ENCODE results near the gene NELFB. TPM values are rescaled to one million over a fixed set of nuclear protein-coding genes. Genes with fewer than 3 reads are reported as not detected.

The NELFB gene
- total RNA-seq, 1 experiment from 2014 or later, result 41.9 TPM

GRCh38 chr9:137304383-137305059 is 49.4 kb downstream of the NELFB start:
- H3K4me1 ChIP-seq (replicated peaks), result peaks cover 17% of the 10 kb centered on the region

GRCh38 chr9:137305060-137305797 is 50.1 kb downstream of the NELFB start:
- peak in 1 of 2 experiments; percentile 44 for DNase-seq (ENCODE audit: low read depth in 1 of 2, low spot score in 2 of 2)
- no peaks in the 10 kb centered on the region for H3K36me3 ChIP-seq

More at GRCh38 chr9:137304383-137305059, 49.4 kb downstream of the NELFB start:
- Histone ChIP-seq H3K27me3 (replicated peaks) (peaks cover 23% of the 10 kb centered on the region), H3K36me3 (no peaks in the 10 kb centered on the region), H3K9me3 (replicated peaks) (no peaks in the 10 kb centered on the region), H3K27ac (no peak overlapping the region), H3K4me3 (no peak overlapping the region)
- DNase-seq (ENCODE audit: low read depth in 1 of 2, low spot score in 2 of 2), result no peak

GRCh38 chr9:137305798-137306065 is 50.6 kb downstream of the NELFB start:
- no peak overlapping the region for H3K27ac ChIP-seq
- DNase-seq (ENCODE audit: low read depth in 1 of 2, low spot score in 2 of 2), result no peak
- H3K27me3 ChIP-seq (replicated peaks), result peaks cover 14% of the 10 kb centered on the region
- H3K9me3 ChIP-seq (replicated peaks), result no peaks in the 10 kb centered on the region
- no peaks in the 10 kb centered on the region for H3K36me3 ChIP-seq
- H3K4me1 ChIP-seq (replicated peaks), result peaks cover 16% of the 10 kb centered on the region
- no peak overlapping the region for H3K4me3 ChIP-seq

More at GRCh38 chr9:137305060-137305797, 50.1 kb downstream of the NELFB start:
- H3K4me3 ChIP-seq, result no peak overlapping the region
- no peak overlapping the region for H3K27ac ChIP-seq
- peaks cover 16% of the 10 kb centered on the region for H3K27me3 ChIP-seq (replicated peaks)
- H3K9me3 ChIP-seq (replicated peaks), result no peaks in the 10 kb centered on the region
- H3K4me1 ChIP-seq (replicated peaks), result peaks cover 17% of the 10 kb centered on the region

- peaks cover 11% of the 10 kb centered on the region for H3K4me1 ChIP-seq (replicated peaks)
- H3K27me3 ChIP-seq (replicated peaks), result peaks cover 9% of the 10 kb centered on the region
- no peak for DNase-seq (ENCODE audit: low read depth in 1 of 2, low spot score in 2 of 2)
- H3K36me3 ChIP-seq, result no peaks in the 10 kb centered on the region
- no peaks in the 10 kb centered on the region for H3K9me3 ChIP-seq (replicated peaks)
- no peak overlapping the region for H3K4me3 ChIP-seq
- no peak overlapping the region for H3K27ac ChIP-seq
Observed at GRCh38 chr9:137306066-137306849, 51.1 kb downstream of the NELFB start.

GRCh38 chr9:137306850-137307254 is 51.7 kb downstream of the NELFB start:
- Histone ChIP-seq H3K4me3 (no peak overlapping the region), H3K9me3 (replicated peaks) (no peaks in the 10 kb centered on the region), H3K27me3 (replicated peaks) (peaks cover 5% of the 10 kb centered on the region; the same call in 1 of the 2 replicates), H3K36me3 (no peaks in the 10 kb centered on the region), H3K27ac (no peak overlapping the region), H3K4me1 (replicated peaks) (peaks cover 6% of the 10 kb centered on the region; the same call in 1 of the 2 replicates)
- no peak for DNase-seq (ENCODE audit: low read depth in 1 of 2, low spot score in 2 of 2)

GRCh38 chr9:137307255-137308056 is 52.3 kb downstream of the NELFB start:
- peaks cover 5% of the 10 kb centered on the region; the same call in 1 of the 2 replicates for H3K27me3 ChIP-seq (replicated peaks)
- H3K36me3 ChIP-seq, result no peaks in the 10 kb centered on the region
- no peak overlapping the region for H3K4me3 ChIP-seq
- peaks cover 5% of the 10 kb centered on the region; the same call in 1 of the 2 replicates for H3K4me1 ChIP-seq (replicated peaks)
- no peak overlapping the region for H3K27ac ChIP-seq
- H3K9me3 ChIP-seq (replicated peaks), result no peaks in the 10 kb centered on the region
- peak in 1 of 2 experiments; percentile 39 for DNase-seq (ENCODE audit: low read depth in 1 of 2, low spot score in 2 of 2)

GRCh38 chr9:137308057-137308619 is 53.0 kb downstream of the NELFB start:
- no peak for DNase-seq (ENCODE audit: low read depth in 1 of 2, low spot score in 2 of 2)
- H3K27me3 ChIP-seq (replicated peaks), result peaks cover 5% of the 10 kb centered on the region; the same call in 1 of the 2 replicates
- no peaks in the 10 kb centered on the region for H3K36me3 ChIP-seq
- H3K4me1 ChIP-seq (replicated peaks), result no peaks in the 10 kb centered on the region
- no peak overlapping the region for H3K27ac ChIP-seq
- no peaks in the 10 kb centered on the region for H3K9me3 ChIP-seq (replicated peaks)
- no peak overlapping the region for H3K4me3 ChIP-seq

GRCh38 chr9:137309368-137310188 is 54.5 kb downstream of the NELFB start:
- DNase-seq (ENCODE audit: low read depth in 1 of 2, low spot score in 2 of 2), result no peak
- Histone ChIP-seq H3K9me3 (replicated peaks) (no peaks in the 10 kb centered on the region), H3K36me3 (no peaks in the 10 kb centered on the region), H3K4me1 (replicated peaks) (no peaks in the 10 kb centered on the region), H3K4me3 (no peak overlapping the region), H3K27me3 (replicated peaks) (peaks cover 5% of the 10 kb centered on the region; the same call in 1 of the 2 replicates), H3K27ac (no peak overlapping the region)

GRCh38 chr9:137310189-137311052 is 55.3 kb downstream of the NELFB start:
- Histone ChIP-seq H3K9me3 (replicated peaks) (no peaks in the 10 kb centered on the region), H3K27me3 (replicated peaks) (peaks cover 5% of the 10 kb centered on the region; the same call in 1 of the 2 replicates), H3K27ac (no peak overlapping the region), H3K4me3 (no peak overlapping the region), H3K36me3 (no peaks in the 10 kb centered on the region), H3K4me1 (replicated peaks) (no peaks in the 10 kb centered on the region)
- DNase-seq (ENCODE audit: low read depth in 1 of 2, low spot score in 2 of 2), result no peak

GRCh38 chr9:137311171-137311985 is 56.3 kb downstream of the NELFB start:
- Histone ChIP-seq H3K4me3 (no peak overlapping the region), H3K4me1 (replicated peaks) (peaks cover 4% of the 10 kb centered on the region), H3K9me3 (replicated peaks) (no peaks in the 10 kb centered on the region), H3K36me3 (no peaks in the 10 kb centered on the region), H3K27ac (no peak overlapping the region), H3K27me3 (replicated peaks) (peaks cover 5% of the 10 kb centered on the region; the same call in 1 of the 2 replicates)
- peak in 1 of 2 experiments; percentile 41 for DNase-seq (ENCODE audit: low read depth in 1 of 2, low spot score in 2 of 2)

All from SJSA1 (cell line).